GM19324 (cell line): ENCODE results near the gene LDB2.

Source experiments
- ATAC-seq: cut with Tn5 transposase; IDR thresholded peaks from one replicate; pipeline ENCODE4 v1.9.1; 2021; ENCODE audit warnings: mild to moderate bottlenecking, moderate library complexity; ENCODE audit not compliant: unreplicated experiment, low FRiP score

Gene LDB2

GRCh38 chr4:16887887-16888286 lies 10.6 kb downstream of the LDB2 start:
- ATAC-seq: no peak

DNA sequence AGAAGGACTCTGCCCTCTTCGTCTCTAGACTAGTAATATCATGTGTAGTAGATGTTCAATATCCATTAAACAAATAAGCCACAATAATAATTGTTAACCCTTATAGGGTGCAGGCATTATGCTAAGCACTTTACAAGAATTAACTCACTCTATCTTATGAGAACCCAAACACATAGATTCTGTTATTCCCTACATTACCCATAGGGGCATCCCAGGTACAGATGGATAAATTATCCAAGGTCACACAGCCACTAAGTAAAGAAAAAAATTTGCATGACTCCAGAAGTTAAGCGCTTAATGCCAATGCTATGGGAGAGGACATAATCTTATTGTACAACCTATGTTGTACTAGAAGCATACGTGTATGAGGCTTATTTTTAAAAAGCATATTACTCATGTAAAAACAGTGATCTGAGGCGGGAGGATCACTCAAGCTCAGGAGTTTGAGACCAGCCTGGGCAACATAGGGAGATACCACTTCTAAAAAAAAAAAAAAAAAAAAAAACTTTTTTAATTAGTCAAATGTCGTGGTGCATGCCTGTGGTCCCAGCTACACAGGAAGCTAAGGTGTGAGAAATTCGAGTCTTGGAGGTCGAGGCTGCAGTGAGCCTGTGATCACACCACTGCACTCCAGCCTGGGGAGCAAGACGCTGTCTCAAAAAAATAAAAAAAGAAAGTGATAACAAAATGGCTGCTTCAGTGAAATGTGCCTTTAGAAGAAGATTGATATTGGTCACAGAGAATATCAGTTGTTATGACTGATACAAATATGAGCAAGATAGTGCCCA lies 13.6 kb downstream of the LDB2 start:
- ATAC-seq: no peak

DNA sequence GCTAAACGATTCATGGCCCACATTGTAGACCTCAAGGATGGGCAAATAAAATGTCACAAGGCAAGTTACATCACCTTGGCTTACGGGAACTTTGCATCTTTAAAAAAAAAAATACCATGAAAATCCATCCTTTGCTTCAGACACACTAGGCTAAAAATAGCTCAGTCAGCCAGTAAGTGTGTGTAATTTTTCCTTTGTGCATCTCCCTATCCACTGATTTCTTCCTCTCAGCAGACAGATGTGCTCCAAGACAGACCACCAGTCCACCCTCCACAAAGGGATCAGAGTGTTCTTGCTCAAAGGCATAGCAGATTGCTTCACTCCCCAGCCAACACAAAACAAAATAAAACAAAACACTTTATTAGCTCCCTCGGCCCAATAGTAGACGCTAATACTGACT lies 14.6 kb downstream of the LDB2 start:
- no peak for ATAC-seq

DNA sequence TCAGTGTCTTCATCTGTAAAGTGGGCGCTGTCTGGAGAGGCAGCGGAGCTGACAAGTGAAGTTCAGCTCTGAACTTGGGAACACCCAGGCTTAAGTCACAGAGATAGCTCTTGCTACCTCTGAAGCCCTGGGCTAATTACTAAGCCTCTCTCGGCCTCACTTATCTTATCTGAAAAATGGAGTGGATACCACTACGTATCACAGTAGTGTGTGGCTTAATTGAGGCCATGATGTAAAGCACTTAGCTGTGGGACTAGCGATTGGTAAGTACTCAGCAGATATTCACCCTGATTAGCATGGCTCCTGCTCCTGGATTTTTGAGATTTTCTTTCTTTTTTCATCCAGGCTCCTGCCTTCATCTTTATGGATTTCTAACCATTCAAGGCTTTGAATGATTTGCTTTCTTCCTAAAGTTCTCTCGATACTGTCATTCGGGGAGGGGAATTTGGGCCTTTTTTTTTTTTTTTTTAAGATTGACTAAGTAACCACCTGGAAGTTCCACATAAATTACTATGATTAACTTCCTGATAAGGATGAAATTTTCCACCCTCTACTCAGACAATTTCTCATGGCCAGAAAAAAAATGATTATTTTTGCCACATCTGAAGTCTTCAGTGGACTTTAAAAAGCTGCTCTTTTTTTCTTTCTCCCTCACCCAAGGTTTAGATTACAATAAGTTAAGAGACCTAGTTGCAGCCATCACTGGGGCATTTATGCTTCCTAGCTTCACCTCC lies 17.1 kb downstream of the LDB2 start:
- no peak for ATAC-seq

DNA sequence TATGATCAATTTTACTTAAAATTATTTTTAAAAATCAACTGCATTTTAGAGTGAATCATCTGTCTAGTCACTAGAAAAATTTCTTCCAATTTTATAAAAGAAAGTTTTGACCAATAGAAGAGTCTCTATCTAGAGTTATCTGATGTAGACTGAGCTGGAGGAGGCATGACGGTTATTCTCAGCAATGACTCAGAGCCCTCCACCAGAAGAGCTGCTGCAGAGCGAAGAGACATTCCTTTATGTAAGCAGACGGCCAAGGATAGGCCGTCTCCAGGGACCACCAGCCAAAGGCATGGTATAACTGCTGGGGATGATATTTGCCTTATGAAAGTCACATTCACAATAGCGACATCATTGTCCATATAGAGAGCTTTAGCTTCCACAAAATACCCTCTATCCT lies 23.0 kb downstream of the LDB2 start:
- ATAC-seq: no peak

DNA sequence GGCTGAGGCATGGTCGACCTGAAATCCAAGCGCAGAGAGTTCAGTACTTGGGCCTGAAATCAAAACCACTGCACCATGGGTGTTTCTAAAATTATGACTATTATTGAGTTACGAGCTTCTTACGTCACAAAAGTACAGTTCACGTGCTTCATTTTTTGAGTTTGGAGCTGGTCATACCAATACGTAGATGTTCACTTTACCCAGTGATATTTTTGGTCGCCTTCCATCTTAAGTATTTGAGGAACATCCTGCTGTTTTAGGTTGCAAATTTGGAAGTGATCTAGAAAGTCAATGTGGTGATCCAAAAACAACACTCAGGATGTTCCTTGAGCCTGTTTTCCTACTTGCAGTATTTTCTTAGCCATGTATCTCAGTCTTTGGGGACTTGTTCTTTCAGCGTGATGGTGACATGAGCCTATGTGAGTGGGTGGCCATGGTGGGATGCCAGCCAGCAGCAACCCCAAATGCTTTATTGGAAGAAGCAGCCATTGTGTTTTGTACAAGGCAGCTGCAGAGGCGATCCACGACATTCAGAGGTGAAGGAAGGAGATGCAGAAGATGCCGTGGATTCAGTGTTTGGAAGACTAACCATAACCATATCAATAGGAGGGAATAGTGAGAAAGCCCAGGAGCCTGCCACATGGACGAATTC lies 28.7 kb downstream of the LDB2 start:
- no peak for ATAC-seq

- ATAC-seq: no peak
Measured at GRCh38 chr4:16868674-16869073, 29.8 kb downstream of the LDB2 start.

DNA sequence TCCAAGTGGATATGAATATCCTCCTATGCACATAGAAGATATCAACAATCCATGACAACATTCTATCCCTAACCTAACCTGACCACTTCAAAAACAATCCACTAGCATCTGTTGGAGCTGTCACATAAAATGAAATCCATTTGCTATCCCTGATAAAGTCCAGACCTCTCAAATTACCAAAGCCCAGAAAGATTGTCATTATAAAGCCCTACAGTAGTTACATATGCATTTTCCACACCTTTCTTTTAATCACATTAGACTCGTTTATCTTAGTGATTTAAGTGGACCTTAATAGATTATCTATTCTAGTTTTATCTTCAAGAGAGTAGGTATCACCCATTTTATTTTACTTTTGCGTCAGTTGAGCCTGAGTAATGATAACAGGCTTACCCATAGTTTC lies 30.6 kb downstream of the LDB2 start:
- no peak for ATAC-seq

- ATAC-seq: no peak
Measured at GRCh38 chr4:16866974-16867373, 31.5 kb downstream of the LDB2 start.

GRCh38 chr4:16865897-16866283 lies 32.6 kb downstream of the LDB2 start:
- ATAC-seq: no peak

GRCh38 chr4:16865209-16865896 lies 33.1 kb downstream of the LDB2 start:
- no peak for ATAC-seq

- ATAC-seq: no peak
Measured at GRCh38 chr4:16864199-16864598, 34.2 kb downstream of the LDB2 start.

- no peak for ATAC-seq
Measured at GRCh38 chr4:16862697-16863096, 35.7 kb downstream of the LDB2 start.

GRCh38 chr4:16860516-16860915 lies 37.9 kb downstream of the LDB2 start:
- ATAC-seq: no peak

DNA sequence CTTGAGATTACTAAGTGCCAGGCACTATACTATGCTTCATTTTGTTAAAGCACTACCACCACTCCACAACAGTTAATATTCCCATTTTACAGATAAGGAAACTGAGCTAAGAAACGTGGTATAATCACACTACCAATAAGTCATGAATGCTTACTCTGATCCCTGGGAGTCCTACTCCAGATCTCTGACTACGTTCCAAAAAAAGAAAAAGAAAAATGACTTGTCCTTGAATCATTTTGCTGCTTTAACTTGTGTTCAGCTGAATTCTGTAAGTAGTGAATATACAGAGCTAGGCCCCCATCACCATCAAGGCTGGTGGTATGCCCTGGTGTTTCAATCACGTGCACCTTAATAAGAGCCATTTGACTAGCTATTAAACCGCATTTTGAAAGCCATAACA lies 39.4 kb downstream of the LDB2 start:
- no peak for ATAC-seq

DNA sequence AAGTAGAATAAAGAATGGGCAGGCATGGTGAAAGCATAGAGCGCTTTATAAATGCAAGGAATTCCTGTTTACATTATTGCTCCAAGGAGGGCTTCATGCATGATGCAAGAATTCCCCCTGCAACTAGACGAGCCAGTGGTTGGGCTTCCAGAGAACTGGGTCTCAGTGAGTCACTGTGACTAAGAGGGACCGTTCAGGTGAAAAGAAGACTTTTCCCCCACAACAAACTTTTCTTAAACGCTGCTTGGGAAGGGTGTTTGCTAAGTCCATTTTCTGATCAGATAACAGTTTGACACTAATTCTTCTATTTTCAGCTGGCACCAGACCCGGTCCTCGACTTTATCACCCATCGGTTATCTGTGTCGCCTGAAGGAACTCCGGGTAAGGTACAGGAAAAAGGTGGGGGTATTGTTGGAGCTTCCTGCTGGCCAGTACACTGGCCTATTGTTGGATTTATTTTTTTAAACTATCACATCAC lies 40.1 kb downstream of the LDB2 start:
- no peak for ATAC-seq

- ATAC-seq: no peak
Measured at GRCh38 chr4:16857425-16857824, 41.0 kb downstream of the LDB2 start.

DNA sequence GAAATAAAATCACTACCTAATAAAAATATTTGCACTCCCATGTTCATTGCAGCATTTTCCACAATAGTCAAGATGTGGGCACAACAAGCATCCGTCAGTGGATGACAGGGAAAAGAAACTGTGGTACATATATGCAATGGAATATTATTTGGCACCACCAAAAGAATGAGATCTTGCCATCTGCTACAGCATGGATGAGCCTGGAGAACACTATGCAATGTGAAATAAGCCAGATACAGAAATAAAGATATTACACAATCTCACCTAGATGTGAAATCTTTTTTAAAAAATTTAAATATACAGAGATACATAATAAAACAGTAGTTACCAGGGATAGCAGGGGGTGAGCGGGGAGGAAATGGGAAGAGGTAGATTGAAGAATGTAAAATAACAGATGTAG lies 44.8 kb downstream of the LDB2 start:
- ATAC-seq: no peak

DNA sequence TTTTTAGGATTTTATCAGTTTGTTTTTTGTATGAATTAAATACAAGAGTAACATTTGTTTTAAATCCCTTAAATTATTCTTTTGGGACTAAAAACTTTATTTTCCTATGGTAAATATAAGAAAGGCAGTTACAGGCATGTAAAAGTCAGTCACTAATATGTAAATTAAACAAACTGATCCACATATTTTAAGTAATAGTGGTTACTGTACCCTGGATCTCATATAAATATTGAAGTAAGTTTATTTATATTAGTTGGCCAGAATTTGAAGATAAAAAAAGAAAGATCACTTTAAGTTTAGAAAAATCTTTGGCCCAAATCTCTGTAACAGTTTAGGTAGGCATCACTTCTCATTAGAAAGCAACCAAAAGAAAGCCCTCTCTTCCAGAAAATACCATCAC lies 45.8 kb downstream of the LDB2 start:
- no peak for ATAC-seq

- ATAC-seq: no peak
Measured at GRCh38 chr4:16852228-16852627, 46.2 kb downstream of the LDB2 start.

DNA sequence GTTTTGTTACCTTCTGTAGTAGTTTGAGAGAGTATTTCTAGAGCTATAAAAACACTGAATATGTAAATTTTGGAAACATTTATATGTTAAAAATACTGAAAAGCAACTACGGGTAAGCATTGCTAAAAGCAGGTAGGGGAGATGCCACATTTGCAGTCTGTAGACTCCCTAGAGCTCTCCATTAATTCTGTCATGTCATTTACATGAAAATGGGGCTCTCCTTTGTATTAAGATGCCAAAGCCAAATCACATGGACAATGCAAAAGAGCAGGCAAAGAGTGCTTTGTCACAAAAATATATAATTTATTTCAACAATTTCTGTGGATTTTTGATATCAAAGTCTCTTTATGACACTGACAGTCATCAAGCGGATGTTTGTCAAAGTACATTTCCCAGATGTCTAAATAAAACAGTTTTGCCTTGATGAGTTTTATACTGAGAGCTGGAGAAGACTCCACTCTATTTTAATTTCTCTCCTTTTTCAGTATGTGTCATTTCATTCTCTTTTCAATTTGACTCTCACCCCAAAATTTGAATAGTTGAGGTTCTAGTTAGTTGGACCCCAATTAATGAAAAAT lies 51.8 kb downstream of the LDB2 start:
- no peak for ATAC-seq
